GM18520 (cell line): ENCODE data around the gene MR1.

Source experiments
- ATAC-seq: cut with Tn5 transposase; IDR thresholded peaks from one replicate; pipeline ENCODE4 v1.9.1; 2021; ENCODE audit not compliant: unreplicated experiment

The MR1 gene

DNA sequence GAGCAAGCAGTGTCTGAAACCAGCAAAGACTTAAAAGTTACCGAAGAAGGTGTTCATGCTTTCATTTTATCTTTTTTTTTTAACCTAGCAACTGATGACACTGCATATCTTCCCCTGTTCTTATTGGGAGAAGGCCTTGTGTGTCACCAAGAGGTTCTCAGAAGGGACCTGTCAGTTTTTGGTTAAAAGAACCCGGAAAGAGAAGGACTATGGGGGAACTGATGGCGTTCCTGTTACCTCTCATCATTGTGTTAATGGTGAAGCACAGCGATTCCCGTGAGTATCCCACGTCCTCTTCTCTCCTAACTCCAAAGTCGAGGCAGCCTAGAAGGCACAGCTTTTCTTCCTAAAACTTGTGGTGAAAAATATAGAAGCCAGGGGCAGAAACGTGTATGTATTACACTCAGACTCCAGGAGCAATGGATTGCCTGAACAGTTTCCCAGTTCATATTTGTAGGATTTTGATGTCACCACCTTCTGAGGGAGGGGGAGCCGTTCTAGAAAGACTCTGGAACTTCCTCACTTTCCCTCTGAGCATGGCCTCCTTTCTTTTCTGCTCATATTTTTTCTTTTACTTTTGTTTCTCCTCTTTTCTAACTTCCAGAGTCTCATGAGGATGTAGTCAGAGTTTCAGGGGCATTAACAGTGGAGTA lies at the start of gene MR1:
TSS of gene MR1 (plus strand) at position 185 of the 653 bp plus-strand sequence. CDS start at position 210, 25 bp downstream.
- ATAC-seq = peak; percentile 94

DNA sequence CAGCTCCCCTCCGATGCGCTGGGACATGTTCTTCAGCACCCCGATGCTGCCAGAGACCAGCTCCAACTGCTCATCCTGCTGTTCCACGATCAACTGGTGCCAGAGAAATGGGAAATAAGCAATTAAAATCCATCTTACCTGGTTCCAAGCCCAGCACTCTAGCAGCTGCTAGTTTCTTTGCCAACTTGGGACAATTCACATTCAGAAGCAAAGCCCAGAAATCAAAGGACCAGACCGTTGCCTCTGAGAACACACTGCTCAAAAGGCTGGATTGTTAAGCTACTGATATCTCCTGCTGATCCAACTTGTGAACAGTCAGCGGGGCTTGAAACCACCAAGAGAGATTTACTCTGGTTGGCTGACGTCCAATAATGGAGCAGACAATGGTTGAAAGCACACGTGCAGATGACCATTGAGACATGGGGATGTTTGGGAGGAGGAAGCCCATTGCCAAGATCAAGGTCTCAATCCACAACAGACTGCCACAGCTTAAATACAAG lies 45.5 kb upstream of the MR1 start:
- ATAC-seq = no peak

DNA sequence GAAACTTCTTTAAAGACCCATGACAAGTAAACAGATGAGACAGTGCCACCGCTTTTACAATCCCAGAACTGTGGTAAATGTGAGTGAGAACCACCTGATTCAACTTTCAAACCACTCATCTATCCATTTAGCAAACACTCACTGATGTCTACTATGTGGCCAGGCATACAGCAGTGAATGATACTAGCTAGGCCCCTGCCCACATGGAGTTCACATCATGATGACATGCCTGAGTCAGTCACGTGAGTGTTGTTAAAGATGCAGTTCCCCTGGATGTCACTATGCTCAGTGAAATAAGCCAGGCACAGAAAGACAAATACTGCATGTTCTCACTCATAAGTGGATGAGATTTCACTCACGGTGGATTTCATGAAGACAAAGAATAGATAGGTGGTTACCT lies 39.5 kb upstream of the MR1 start:
- ATAC-seq = no peak

DNA sequence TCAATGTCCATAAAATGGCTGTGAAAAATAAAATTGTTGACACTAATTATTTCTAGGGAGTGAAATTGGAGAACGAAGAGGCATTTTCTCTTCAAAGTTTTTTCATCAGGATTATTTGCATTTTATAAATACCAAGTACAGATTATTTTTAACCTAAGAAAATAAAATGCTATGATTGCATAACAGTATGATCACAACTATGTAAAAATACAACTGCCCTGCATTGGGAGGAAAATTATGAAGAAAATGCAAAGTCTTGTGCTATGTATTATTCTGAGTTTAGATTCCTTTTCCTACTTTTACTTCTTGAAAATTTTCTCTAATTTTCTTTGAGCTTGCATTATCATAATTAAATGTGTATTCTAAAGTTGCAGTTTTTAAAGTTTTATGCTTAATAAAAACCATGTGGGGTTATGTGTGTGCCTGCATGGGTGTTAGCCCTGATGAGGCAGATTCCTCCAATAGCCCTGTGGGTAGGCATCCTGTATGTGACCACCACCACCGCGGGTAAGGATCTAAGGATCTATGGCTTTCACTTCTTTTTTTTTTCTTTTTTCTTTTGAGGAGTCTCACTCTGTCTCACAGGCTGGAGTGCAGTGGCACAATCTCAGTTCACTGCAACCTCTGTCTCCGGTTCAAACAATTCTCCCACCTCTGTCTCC lies 35.8 kb upstream of the MR1 start:
- ATAC-seq = no peak

DNA sequence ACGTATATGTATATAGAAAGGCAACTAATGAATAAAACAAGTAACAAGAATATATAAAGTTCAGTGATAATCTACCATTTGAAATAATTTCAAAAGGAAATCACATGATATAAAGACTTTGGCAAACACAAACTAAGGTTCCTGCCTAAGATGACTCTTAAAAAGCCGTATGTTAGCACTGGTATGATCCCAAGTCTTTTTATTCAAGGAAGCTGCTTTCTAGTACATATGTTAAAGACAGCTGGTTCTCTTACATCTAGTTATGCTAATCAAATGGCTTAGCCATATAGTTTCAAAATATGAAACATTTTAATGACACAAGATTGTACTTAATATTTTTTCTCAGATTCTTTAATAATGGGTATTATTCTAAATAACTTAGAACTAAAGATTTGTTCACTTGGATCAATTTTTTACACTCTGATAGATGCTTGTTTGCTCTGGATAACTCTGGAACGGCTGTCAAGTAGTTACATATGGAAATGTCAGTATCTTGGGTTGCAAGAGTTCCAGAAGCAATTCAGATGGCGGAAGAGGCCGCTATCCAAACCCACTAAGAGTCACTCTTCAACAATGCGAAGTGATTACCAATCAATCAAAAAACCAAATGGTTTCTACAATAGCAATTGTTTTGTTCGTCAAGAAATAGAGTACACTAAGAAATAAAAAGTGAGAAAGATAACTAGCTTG lies 32.5 kb upstream of the MR1 start:
- ATAC-seq = no peak

DNA sequence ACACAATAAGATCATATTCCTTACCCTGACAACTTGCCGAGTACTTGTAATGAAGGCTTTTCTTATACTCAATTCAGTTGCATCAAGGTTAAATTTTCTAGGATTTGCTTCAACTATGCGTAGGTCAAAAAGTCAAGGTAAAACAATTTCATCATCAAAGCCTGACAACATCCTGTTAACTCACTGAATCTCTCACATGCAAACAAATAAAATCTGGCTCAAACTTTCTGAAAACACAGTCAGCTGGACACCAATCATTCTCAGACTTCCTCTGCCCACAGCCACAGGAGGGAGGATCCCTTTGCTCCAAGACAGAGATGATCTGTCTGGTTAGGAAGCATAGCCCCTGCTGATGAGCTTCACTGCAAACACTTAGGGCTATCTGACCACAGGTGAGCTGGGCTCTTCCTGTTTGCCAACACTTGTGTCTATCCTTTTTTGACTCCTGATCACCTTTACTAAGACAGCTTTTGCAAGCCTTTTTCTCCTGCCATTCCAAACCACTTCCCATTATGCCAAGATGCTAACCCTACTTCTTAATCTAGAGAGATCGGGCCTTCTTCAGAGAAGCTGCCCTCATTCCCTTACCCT lies 31.1 kb upstream of the MR1 start:
- no peak for ATAC-seq

DNA sequence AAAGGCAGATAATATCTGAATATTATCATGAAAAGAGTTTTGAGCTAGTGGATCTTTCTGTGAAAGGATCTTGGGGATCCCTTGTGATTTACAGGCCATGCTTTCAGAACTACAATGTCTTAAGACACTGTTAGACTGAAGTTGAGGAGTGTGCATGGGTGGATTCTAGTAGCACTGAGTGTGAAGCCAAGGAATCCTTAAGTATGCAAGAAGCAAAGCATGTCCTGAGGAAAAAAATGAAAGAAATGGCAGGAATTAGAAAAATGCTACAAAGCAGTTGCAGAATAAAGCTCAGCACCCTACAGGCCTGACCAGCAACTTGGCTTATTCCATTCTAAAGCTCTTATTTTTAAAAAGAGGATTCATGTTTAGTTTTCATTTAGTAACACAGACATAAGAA lies 23.0 kb upstream of the MR1 start:
- ATAC-seq = no peak

DNA sequence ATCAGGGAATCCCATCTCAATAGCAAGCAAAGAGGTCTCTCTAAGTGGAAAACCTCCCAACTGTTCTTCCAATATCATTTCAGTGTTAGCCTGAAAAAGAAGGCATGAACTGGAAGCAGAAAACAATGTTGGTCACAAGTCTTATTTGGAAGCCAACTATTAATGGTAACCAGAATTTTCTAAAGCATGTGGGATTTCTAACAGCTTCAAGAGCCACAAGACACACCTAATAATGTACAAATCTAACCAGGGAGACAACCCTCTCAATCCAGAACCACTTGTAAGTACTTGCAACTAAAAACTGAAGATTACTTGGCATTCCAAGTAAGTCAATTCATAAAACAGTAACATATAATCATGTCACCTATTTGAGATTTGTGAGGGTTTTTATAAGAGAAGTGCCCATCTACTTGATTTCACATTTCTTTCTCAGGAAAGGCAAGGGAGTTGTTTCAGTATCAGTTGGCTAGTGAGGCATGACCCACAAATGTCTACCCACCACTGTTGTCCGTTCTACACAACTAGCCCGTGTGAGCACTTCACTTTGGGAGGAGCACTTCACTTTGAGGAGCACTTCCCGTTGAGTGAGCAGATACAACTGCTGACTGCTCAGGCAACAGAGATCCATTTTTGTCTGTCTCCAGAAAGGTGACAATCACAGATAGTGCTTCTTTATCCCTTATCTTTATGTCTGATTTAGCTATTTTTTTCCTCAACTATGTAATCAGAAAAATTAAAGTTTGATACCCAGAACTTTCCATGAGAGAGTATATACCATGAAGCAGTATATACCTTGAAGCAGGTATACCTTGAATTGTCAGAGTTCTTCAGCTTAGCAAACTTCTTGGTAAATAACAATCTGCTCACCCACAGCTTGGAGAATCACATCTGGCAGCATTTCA lies 22.2 kb upstream of the MR1 start:
- no peak for ATAC-seq

DNA sequence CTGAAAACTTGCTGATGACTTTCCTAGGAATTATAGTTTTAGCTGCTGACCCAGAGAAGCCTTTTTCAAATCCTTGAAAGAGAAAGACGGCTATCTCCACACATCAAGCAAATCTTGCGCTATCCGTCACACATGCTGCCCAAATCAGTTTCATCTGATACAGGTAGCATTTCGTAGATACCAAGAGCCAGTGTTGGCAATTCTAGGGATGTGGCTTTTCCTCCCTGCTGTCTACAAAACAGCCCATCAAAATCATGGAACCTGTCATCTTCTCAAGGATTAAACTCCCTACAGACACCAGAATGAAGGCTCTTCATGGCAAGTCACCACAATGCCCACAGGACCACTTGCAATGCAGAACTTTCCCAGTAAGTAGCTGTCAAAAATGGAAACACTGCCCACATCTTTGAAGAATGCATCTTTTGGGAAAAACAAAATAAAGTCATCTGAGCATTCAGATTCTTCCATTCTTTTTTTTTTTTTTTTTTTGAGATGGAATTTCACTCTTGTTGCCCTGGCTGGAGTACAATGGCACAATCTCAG lies 21.5 kb upstream of the MR1 start:
- no peak for ATAC-seq

DNA sequence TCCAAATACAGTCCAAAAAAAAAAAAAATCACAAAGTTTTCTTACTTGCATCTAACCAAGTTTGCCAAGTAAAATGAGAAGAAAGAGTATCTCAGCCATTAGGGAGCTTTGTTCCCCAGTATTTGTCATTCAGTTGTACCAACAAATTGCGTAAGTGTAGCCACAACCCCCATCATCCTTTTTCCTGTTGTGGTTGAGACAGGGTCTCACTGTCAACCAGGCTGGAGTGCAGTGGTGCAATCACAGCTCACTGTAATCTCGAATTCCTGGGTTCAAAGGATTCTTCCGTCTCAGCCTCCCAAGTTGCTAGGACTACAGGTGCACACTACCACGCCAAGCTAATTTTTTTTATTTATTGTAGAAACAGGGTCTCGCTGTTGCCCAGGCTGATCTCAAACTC lies 20.6 kb upstream of the MR1 start:
- ATAC-seq = no peak

DNA sequence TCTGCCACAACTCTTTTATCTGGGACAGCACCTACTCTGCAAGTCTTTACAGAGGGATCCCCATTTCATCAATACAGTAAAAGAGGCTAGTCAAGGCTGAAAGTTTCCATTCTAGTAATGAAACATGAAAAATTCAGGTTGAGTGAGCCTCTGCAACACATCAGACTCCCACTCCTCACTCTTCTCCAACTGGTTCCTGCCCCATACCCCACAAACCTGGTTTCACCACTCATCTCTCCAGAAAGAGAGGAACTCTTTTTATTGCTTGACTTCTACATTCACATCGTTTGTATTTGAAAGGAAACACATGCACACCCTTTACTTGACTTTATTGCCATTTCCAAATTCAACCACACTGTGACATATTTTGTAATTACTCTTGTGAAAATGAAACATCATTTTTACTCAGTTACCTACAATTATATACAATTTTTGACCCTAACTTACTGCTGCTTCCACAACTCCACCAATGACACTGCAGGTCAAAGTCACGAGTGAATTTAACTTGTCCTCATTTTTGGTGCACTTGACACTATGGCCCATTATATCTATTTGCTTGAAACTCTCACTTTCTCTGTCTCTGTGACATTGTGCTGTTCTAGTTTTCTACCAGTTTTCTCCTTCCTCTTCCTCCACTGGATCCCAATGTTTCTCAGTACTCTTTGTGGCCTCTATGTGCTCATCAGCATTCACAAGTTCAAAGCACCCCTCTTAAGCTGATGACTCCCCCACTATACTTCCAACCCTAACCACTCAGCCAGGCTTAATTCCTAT lies 19.1 kb upstream of the MR1 start:
- peak; percentile 33 for ATAC-seq

DNA sequence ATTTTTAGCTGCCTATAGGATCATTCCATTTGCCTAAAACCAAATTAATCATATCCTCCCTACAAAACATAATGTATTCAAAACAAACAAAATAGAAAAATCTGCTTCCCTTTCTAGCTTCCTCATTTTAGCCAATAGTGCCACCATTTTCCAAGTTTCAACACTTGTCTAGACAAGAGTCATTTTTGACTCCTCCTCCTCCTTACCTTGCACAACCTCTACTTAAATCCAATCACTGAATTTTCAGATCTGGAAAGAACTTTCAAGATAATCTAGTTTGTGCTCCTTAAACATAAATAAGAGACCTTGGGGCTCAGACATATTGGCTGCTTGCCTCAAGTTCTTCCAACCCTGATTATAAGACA lies 18.6 kb upstream of the MR1 start:
- ATAC-seq = no peak

DNA sequence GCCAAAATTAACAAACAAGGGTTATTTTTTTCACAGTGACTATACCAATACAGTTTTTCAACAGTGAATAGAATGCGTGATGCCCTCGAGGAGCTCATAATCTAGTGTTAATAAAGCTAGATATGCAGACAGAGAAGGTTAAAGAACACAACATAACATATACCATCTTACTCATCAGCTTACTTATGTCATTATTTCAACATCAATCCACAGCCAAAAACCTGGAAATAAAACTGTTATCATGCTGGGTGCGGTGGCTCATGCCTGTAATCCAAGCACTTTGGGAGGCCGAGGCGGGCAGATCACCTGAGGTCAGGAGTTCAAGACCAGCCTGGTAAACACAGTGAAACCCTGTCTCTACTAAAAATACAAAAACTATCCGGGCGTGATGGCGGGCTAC lies 17.2 kb upstream of the MR1 start:
- no peak for ATAC-seq

DNA sequence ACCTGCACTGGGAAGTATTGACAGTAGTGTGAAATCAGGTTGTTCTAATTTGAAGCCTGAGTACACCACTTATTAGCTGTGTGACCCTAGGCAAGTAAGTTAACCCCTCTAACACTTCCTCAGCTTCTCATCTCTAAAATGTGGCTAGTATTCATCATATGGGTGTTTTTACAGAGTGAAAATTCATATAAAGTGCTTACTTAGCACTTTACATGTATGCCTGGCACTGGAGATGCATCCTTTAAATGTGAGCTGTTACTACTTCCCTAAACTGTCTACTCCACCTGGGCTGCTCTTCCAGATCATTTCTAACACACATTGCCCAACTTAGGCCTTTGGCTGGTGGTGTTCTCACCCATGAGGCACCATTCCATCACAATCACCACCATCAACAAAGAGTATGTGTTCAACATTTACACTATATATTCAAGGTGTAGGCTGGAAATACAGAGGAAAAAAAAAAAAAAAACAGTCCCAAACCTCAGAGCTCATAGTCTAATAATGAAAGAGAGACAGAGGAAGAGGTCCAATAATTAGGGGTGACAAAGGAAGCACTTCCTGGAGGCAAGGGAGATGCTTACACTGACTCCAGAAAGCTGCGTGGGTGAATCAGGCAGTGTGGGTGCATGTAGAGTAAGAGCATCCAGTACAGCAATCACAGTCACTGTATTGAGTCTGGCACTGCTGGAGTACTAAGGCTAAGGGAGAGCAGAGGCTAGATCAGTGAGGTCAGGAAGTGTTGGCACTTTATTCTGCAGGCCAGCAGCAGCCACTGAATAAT lies 14.7 kb upstream of the MR1 start:
- no peak for ATAC-seq

DNA sequence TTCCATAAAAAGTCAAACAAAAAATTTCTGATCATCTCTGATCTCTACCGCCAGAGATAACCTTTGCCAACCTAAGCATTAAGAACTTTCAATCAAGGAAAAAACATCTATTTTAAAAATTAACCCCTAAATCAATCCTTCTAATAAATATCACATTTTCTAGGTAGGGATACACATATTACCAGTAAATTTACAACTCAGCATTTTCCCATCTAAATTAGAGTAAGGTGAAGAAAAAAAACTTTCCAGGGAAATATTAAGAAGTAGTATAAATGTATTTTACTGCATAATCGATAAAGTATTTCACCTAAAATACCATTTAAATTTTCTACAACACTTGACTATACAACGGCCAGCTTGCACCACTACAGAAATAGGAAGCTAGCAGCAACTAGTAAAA lies 12.6 kb upstream of the MR1 start:
- no peak for ATAC-seq

DNA sequence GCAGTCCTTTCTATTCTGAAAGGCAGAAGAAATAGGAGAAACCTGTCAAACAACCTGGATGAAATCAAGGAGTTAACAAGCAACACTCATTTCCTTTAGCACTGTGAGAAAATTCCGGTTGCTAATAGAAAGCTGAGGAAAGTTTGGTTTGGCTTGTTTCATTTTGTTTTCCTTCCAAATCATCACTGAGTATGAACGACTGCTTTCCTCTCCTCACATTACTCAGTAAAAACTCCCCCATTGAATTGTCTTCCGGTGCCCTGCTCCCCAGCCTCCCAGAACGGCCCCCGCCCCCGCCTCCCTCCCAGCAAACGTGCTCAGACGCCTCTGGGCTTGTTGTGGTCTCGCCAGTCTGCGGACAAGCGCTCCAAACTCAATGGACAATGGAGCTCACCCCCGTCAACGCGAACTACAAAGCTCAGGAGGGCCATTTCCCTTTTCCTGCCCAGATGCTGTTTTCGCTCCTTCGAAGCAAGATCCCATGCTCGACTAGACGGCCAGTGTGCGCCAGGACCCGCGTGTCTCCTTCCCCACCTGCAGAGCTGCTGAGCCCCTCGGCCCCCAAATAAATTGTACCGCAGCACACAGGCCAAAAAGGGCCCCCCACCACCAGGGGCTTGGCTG lies 11.9 kb upstream of the MR1 start:
- ATAC-seq = no peak

DNA sequence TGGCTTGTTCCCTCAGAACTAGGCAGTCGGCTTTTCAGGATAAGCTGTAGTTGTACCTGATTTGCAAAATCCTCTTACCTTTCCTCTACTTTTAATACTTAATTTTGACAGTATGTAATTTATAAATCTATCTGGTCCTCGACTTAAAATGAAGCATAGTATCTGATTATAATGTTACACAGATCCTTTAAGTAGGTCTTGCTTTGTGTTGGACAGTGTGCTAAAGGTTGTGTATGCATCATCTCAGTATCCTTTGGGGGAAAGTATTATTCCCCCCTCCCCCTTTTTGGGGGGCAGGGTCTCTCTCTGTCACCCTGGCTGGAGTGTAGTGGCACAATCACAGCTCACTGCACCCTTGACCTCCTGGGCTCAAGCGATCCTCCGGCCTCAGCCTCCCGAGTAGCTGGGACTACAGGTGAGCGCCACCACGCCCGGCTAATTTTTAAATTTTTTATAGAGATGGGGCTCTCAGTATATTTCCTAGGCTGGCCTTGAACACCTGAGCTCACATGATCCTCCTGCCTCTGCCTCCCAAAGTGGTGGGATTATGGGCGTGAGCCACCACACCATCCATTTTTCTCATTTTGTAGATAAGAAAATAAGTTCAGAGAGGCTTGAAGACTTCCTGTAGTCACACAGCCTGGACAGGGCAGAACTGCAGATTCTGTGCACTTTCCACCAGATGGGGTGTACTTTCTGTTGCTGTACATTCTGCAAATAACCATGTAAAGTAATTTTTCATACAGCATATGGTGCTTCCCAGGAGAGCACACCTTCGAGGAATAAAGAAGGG lies 10.3 kb upstream of the MR1 start:
- ATAC-seq = no peak

DNA sequence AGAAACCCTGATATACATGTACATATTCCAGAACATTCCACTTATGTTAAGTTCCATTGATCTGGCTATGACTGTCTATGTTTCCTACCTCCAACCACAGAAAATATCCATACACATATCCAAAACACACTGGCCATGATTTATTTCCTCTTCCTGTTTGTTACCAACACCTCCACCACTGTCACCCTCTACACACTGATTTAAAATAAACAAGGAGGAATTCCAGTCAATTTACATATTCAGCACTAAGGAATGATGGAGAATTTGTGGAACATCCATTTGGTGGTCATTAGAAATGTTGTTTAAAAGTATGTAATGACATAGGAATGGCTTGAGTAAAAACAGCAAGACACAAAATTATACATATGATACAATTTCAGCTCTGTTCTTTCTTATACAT lies 5.6 kb upstream of the MR1 start:
- no peak for ATAC-seq
